IPS-11a (cell line): ENCODE measurements around the gene LSM14A.
"Not testable (repeated sequence)": the region's sequence is repeated elsewhere in the genome, so short reads cannot be mapped to it uniquely, and the experiment has no call there.

Source experiments
- H3K4me3 ChIP-seq: one replicate; pipeline ENCODE4 v1.5.1; 2013; ENCODE audit warnings: low read depth, low read length, control low read depth

LSM14A gene

GRCh38 chr19:34226036-34226435 is 53.7 kb downstream of the LSM14A start:
- no peak overlapping the region for H3K4me3 ChIP-seq

GRCh38 chr19:34228347-34228746 is 56.0 kb downstream of the LSM14A start:
- no peak overlapping the region for H3K4me3 ChIP-seq

GRCh38 chr19:34228762-34229161 is 56.5 kb downstream of the LSM14A start:
- H3K4me3 ChIP-seq, result no peak overlapping the region

GRCh38 chr19:34229721-34230120 is 57.4 kb downstream of the LSM14A start:
- H3K4me3 ChIP-seq, result no peak overlapping the region

- H3K4me3 ChIP-seq, result no peak overlapping the region
Measured at GRCh38 chr19:34230820-34231219, 58.5 kb downstream of the LSM14A start.

GRCh38 chr19:34231439-34231838 is 59.1 kb downstream of the LSM14A start:
- H3K4me3 ChIP-seq, result no peak overlapping the region

- no peak overlapping the region for H3K4me3 ChIP-seq
Measured at GRCh38 chr19:34232566-34233481, 60.5 kb downstream of the LSM14A start.

GRCh38 chr19:34235425-34235940 is 63.2 kb downstream of the LSM14A start:
- H3K4me3 ChIP-seq, result no peak overlapping the region

GRCh38 chr19:34236035-34236987 is 64.0 kb downstream of the LSM14A start:
- H3K4me3 ChIP-seq, result no peak overlapping the region

GRCh38 chr19:34237283-34237682 is 65.0 kb downstream of the LSM14A start:
- H3K4me3 ChIP-seq, result no peak overlapping the region

GRCh38 chr19:34237939-34238338 is 65.6 kb downstream of the LSM14A start:
- H3K4me3 ChIP-seq, result no peak overlapping the region

GRCh38 chr19:34241513-34242337 is 69.4 kb downstream of the LSM14A start:
- no peak overlapping the region for H3K4me3 ChIP-seq

- H3K4me3 ChIP-seq, result not testable (repeated sequence)
Measured at GRCh38 chr19:34243138-34243875, 71.0 kb downstream of the LSM14A start.

- H3K4me3 ChIP-seq, result no peak overlapping the region
Measured at GRCh38 chr19:34243876-34244578, 71.7 kb downstream of the LSM14A start.

- no peak overlapping the region for H3K4me3 ChIP-seq
Measured at GRCh38 chr19:34244611-34245299, 72.5 kb downstream of the LSM14A start.

- H3K4me3 ChIP-seq, result no peak overlapping the region
Measured at GRCh38 chr19:34246340-34246739, 74.0 kb downstream of the LSM14A start.

GRCh38 chr19:34248941-34249340 is 76.6 kb downstream of the LSM14A start:
- H3K4me3 ChIP-seq, result no peak overlapping the region

GRCh38 chr19:34253167-34253566 is 80.9 kb downstream of the LSM14A start:
- H3K4me3 ChIP-seq, result not testable (repeated sequence)

GRCh38 chr19:34253681-34254045 is 81.4 kb downstream of the LSM14A start:
- peak overlapping the region; percentile 71 for H3K4me3 ChIP-seq
